ENCODE measurements around the gene TROAP.

DNA sequence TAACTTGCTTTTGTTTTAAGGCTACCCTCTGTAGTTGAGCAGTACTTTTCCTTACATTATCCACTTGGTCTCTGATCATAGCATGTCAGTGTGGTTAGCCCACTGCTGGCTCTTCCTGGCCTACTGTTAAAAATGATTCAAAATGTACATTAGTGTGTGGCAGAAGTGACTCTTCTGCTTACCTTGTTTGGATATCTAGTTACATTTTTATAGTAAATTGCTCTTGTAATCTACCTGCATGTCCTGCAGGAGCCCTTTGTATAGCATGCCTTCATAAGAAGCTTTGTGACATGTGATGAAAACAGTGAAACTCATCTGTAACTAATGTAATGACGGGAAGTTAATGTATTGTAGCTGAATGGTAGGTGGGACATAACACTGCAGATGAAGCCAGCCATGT, 52.4 kb downstream of the TROAP start:
- TF ChIP-seq POLR2AphosphoS5 (IDR thresholded peaks at IDR 0.05) = no peak
- TF ChIP-seq CTCF (IDR thresholded peaks at IDR 0.05) = no peak

Measured in breast epithelium (tissue), 3 donors.